HG03135 (cell line): Measurements from ENCODE around the gene PPP4R1.
"Not testable (repeated sequence)": the region's sequence is repeated elsewhere in the genome, so short reads cannot be mapped to it uniquely, and the experiment has no call there.

Experiments
- ATAC-seq: cut with Tn5 transposase; IDR thresholded peaks from one replicate; pipeline ENCODE4 v1.9.1; 2021; ENCODE audit warnings: mild to moderate bottlenecking, moderate library complexity; ENCODE audit not compliant: unreplicated experiment

The PPP4R1 gene

DNA sequence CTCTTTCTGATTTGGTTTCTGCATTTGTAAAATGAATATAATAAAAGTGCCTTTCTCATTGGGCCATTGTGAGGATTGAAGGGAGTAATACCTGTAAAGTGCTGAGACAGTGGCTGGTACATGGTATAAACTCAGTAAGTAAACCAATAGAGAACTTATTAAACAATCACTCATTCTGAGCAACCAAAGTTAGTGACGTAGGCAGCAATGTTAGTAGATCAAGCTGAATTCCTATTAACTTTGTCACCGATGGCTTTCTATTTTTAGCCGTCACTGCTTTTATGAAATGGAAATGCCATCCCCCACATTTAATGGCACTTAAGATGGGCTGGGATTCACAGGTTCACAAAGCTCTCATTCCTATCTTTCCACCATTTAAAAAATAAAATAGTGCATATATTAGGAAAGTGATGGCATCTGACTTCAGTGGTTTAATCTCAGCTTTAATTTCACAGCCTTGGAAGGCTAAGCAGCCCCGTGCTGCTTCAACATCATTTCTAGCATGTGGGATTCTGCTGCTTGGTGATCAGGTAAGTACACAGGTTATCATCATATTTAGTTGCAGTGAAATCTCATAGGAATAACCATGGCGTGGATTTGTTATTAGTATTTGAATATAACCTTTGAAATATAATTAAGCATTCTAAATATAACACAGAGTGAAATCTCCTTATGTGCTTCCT is 17.6 kb upstream of the PPP4R1 start:
- no peak for ATAC-seq

DNA sequence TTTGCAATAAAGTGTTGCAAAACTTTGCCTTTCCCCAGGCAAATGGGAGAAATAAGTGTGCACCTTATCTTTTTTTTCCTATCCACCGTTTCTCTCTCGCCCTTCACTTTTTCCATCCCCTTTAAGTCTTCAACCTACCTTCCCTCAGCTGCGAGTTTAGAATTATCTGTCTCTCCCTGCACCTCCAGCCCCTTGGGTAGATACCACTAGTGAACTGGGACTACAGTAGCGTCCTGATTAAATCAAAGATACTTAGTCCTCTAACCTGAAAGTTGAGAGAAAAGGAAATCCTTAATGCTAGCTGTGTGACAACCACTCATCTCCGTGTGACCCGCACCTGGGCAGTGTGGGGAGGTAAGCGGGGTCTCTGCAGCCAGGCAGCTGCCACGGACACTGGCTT is 16.1 kb upstream of the PPP4R1 start:
- ATAC-seq, result no peak

- ATAC-seq, result no peak
Measured at GRCh38 chr18:9629709-9630108, 15.3 kb upstream of the PPP4R1 start.

- ATAC-seq, result no peak
Measured at GRCh38 chr18:9628984-9629383, 14.6 kb upstream of the PPP4R1 start.

DNA sequence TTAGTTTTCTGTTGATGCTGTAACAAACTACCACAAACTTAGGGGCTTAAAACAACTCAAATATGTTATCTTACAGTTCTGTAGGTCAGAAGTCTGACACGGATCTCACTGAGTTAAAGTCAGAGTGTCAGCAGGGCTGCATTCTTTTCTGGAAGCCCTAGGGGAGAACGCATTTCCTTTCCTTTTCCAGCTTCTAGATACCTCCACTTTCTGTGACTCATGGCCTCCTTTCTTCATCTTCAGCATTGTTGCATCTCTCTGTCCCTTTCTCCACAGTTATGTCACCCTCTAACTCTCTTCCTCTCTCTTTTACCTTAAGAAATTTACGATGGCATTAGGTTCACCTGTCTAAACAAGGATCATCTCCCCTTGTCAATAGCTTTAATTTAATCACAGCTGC is 13.3 kb upstream of the PPP4R1 start:
- no peak for ATAC-seq

GRCh38 chr18:9619990-9620389 is 5.6 kb upstream of the PPP4R1 start:
- ATAC-seq, result no peak

- no peak for ATAC-seq
Measured at GRCh38 chr18:9619545-9619944, 5.2 kb upstream of the PPP4R1 start.

GRCh38 chr18:9619056-9619455 is 4.7 kb upstream of the PPP4R1 start:
- no peak for ATAC-seq

GRCh38 chr18:9617006-9617542 is 2.7 kb upstream of the PPP4R1 start:
- no peak for ATAC-seq

DNA sequence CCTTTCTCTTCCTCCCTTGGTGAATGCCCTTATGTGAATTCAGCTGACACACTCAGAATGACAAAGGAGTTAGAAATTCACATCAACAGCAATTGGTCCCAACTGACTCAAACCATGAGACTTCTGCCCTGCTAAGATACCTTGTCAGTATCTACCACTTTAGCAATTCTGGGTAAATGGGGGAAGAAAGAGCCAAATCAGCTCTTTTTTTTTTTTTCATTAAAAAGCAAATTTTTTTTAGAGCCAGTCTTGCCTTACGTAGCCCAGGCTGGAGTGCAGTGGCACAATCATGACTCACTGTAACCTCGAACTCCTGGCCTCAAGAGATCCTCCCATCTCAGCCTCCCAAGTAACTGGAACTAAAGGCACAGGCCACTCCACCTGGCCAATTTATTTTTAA is 1.7 kb upstream of the PPP4R1 start:
- no peak for ATAC-seq

- no peak for ATAC-seq
Measured at GRCh38 chr18:9615280-9615797, 980 bp upstream of the PPP4R1 start.

DNA sequence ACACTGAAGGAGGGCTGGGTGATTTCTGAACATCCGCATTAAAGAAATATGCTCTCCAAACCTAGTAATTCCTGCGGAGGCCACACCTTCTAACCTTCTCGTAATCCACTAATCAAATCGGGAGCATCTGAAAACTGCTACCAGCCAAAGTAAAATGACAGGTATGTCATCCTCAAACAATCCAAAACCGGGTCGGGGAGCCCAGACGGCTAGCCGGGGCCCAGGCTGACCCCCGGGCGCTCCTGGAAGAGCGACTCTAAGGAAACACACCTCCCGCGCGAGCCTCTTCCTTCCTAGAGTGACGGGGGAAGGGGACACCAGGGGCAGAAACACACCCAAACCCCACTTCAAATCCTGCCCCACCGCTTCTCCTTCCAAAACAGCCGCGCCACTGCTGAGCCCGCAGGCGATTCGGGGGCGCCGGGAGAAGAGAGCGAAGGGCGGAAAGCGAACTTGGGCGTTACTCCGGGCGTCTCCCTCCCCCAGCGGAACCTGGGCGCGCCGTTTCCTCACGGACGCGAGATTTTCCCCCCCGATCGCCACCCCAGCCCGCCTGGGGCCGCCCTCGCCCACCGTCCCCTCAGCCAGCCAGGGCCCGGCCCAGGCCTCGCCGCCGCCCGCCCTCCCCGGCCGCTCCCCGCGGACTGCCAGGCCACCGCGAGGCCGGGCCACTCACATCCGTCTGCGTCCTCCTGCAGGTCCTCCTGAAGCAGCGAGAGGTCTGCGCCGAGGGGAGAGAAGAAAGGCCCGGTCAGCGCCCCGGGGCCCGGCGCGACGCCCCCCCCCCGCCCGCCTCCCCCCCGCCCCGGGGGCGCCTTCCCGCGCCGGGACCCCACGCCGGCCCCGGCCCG is 584 bp downstream of the PPP4R1 start:
- ATAC-seq, result peak; percentile 33

- ATAC-seq, result no peak
Measured at GRCh38 chr18:9612977-9613376, 1.4 kb downstream of the PPP4R1 start.

DNA sequence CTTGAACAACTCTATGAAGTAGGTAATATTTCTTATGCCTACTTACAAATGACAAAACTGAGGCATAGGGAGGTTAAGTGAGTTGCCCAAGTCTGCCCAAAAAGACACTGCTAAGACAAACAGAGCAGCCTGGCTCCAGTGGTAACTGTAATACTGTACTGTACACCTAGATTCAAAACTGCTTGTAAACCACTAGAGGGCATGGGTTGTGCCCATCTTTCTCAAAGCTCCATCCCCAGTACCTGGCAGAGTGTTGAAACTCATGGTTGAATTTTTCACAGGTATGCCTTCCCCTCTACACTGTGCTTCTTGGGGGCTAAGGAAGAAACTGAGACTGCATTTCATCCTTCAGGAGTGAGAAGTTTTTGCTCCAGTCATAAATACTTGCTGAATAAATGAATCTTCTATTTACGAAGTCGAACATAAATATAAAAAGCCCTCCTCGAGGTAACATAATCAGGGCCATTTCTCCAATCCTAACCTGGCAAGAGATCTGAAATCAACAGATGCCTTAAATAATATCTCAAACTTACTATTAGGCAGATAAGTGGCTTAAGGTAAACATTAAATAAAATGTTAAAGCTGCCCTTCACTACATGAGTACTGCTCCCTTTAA is 2.0 kb downstream of the PPP4R1 start:
- ATAC-seq, result peak; percentile 37

GRCh38 chr18:9609190-9609589 is 5.2 kb downstream of the PPP4R1 start:
- no peak for ATAC-seq

- no peak for ATAC-seq
Measured at GRCh38 chr18:9608728-9609127, 5.6 kb downstream of the PPP4R1 start.

GRCh38 chr18:9608298-9608697 is 6.1 kb downstream of the PPP4R1 start:
- ATAC-seq, result no peak

- not testable (repeated sequence) for ATAC-seq
Measured at GRCh38 chr18:9607111-9607510, 7.2 kb downstream of the PPP4R1 start.

DNA sequence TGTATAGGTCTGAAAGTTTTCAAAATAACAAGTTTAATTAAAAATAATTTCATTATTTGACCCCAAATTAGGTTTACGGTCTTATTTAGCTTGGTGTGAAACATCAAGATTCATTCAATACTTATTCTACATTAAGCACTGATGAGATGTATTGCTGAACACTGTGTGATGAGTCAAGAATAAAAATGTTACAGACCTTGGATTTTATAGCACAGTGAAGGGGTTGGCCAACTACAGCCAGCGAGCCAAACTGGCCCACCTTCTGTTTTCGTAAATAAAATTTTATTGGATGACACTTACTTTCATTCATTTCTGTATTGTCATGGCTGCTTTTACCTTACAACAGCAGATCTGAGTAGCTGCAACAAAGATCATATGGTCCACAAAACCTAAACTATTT is 8.3 kb downstream of the PPP4R1 start:
- no peak for ATAC-seq

GRCh38 chr18:9604348-9604747 is 10.0 kb downstream of the PPP4R1 start:
- no peak for ATAC-seq

DNA sequence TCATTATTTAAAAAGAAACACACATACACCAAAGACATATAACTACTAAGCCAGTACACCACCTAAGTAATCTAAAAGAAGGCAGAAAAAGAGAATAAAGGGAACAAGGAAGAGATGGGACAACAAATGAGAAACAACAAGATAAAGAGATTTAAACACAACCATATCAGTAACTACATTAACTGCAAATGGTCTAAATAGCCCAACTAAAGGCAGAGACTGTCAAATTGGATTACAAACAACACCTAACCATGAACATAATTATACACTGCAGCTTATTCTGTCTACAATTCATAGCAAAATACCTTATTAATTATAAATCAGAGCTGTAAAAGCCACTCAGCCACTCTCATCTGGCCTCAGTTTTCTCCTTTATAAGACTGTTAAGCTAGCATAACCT is 15.0 kb downstream of the PPP4R1 start:
- ATAC-seq, result no peak
